ENCODE results near the gene RPP21.

DNA sequence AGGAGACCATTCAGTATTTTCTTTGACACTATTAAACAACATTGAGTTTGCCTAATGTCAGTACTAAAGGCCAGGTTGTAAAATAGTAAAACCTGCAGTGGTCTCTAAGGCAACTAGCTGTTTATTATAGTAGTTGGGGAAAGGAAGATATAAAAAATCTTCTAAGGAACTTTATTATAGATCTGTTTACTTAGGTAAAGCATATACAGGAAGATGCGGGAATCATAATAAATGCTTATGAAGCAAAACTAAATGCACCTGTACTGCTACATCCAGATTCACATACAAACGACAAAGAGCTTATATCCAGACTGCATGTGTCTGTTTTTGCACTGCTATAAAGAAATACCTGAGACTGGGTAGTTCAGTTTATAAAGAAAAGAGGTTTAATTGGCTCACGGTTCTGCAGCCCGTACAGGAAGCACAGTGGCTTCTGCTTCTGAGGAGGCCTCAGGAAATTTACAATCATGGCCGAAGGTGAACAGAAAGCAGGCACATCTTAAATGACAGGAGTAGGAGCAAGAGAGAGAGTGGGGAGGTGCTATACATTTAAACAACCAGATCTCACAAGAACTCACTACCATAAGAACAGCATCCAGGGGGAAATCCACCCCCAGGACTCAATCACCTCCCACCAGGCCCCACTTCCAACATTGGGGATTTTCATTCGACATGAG is 26.9 kb upstream of the RPP21 start:
- TF ChIP-seq, protein P1, sequence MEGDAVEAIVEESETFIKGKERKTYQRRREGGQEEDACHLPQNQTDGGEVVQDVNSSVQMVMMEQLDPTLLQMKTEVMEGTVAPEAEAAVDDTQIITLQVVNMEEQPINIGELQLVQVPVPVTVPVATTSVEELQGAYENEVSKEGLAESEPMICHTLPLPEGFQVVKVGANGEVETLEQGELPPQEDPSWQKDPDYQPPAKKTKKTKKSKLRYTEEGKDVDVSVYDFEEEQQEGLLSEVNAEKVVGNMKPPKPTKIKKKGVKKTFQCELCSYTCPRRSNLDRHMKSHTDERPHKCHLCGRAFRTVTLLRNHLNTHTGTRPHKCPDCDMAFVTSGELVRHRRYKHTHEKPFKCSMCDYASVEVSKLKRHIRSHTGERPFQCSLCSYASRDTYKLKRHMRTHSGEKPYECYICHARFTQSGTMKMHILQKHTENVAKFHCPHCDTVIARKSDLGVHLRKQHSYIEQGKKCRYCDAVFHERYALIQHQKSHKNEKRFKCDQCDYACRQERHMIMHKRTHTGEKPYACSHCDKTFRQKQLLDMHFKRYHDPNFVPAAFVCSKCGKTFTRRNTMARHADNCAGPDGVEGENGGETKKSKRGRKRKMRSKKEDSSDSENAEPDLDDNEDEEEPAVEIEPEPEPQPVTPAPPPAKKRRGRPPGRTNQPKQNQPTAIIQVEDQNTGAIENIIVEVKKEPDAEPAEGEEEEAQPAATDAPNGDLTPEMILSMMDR (IDR thresholded peaks at IDR 0.05; ENCODE audit: insufficient read depth, low read depth, low read length), result no peak
- TF ChIP-seq EZH2 (IDR thresholded peaks at IDR 0.05; ENCODE audit: insufficient read depth, low read length), result no peak

Measured in astrocyte (in vitro differentiated cells and primary cell).